ENCODE data around the gene CST8.

GRCh38 chr20:23490817-23491216 is at the start of gene CST8:
- TF ChIP-seq ARNTL (CRISPR knock-in tag; IDR thresholded peaks at IDR 0.05; ENCODE audit: borderline replicate concordance, low read depth) (no peak), ZNF70 (CRISPR knock-in tag; IDR thresholded peaks at IDR 0.05) (no peak), TSHZ2 (CRISPR knock-in tag; IDR thresholded peaks at IDR 0.05) (no peak), ZFP3 (CRISPR knock-in tag; IDR thresholded peaks at IDR 0.05) (no peak), ISL1 (CRISPR knock-in tag; IDR thresholded peaks at IDR 0.05) (no peak), ZNF8 (CRISPR knock-in tag; IDR thresholded peaks at IDR 0.05) (no peak), ESRRG (CRISPR knock-in tag; IDR thresholded peaks at IDR 0.05) (no peak), TOX (CRISPR knock-in tag; IDR thresholded peaks at IDR 0.05; ENCODE audit: borderline replicate concordance) (no peak), ZFP30 (CRISPR knock-in tag; IDR thresholded peaks at IDR 0.05) (no peak), ZC3H10 (CRISPR knock-in tag; IDR thresholded peaks at IDR 0.05) (no peak)
- TF ChIP-seq, protein P1, sequence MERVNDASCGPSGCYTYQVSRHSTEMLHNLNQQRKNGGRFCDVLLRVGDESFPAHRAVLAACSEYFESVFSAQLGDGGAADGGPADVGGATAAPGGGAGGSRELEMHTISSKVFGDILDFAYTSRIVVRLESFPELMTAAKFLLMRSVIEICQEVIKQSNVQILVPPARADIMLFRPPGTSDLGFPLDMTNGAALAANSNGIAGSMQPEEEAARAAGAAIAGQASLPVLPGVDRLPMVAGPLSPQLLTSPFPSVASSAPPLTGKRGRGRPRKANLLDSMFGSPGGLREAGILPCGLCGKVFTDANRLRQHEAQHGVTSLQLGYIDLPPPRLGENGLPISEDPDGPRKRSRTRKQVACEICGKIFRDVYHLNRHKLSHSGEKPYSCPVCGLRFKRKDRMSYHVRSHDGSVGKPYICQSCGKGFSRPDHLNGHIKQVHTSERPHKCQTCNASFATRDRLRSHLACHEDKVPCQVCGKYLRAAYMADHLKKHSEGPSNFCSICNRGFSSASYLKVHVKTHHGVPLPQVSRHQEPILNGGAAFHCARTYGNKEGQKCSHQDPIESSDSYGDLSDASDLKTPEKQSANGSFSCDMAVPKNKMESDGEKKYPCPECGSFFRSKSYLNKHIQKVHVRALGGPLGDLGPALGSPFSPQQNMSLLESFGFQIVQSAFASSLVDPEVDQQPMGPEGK (CRISPR knock-in tag; IDR thresholded peaks at IDR 0.05; ENCODE audit: borderline replicate concordance): no peak

Measured in SK-N-SH treated with all-trans-retinoic acid at 6 μM for 48 hours (cell line).